AG09319 (cell line): ENCODE measurements around the gene DMRTA1.

Source experiments
- DNase-seq: peaks from one replicate; pipeline ENCODE4 v3.0.0-alpha.2; 2010; ENCODE audit warnings: low read depth; ENCODE audit errors: extremely low read depth
- CTCF ChIP-seq: IDR thresholded peaks from 2 replicates; pipeline ENCODE4 v1.5.1; 2011; ENCODE audit warnings: low read depth, mild to moderate bottlenecking, inconsistent platforms, low read length, moderate library complexity

The DMRTA1 gene

GRCh38 chr9:22446589-22446949, at the start of gene DMRTA1:
Gene DMRTA1 (plus strand): TSS chr9:22446824. CDS start chr9:22447066, 242 bp downstream.
- no peak for DNase-seq
- TF ChIP-seq CTCF, result no peak

GRCh38 chr9:22401671-22402070, 45.0 kb upstream of the DMRTA1 start:
- no peak for TF ChIP-seq CTCF
- no peak for DNase-seq

GRCh38 chr9:22405869-22406659, 40.6 kb upstream of the DMRTA1 start:
- DNase-seq, result no peak
- no peak for TF ChIP-seq CTCF

- DNase-seq, result no peak
- no peak for TF ChIP-seq CTCF
These were observed 32.7 kb upstream of the DMRTA1 start for GRCh38 chr9:22413884-22414283.

GRCh38 chr9:22415941-22416691, 30.5 kb upstream of the DMRTA1 start:
- no peak for DNase-seq
- TF ChIP-seq CTCF, result no peak

- no peak for DNase-seq
- no peak for TF ChIP-seq CTCF
These were observed 29.9 kb upstream of the DMRTA1 start for GRCh38 chr9:22416692-22417060.

GRCh38 chr9:22423566-22423965, 23.1 kb upstream of the DMRTA1 start:
- no peak for DNase-seq
- TF ChIP-seq CTCF, result no peak
